ENCODE results near the gene CCDC71. TPM values are rescaled to one million over a fixed set of nuclear protein-coding genes. Genes with fewer than 3 reads are reported as not detected.

CCDC71 gene
- 27.6 and 29.1 TPM in 2 replicates for total RNA-seq

- Mint-ChIP-seq H3K9me3 (no peaks in the 10 kb centered on the region), H3K27ac (peak within 1 kb of the TSS; percentile 88)
These were observed at the start of gene CCDC71 for GRCh38 chr3:49165771-49166751. TSS of gene CCDC71 (minus strand) at chr3:49166331. CDS start at chr3:49164208, 2,123 bp downstream.

GRCh38 chr3:49213998-49214397, 47.9 kb upstream of the CCDC71 start:
- Mint-ChIP-seq H3K4me3 (no peak overlapping the region), H3K27ac (no peak overlapping the region), H3K27me3 (ENCODE audit: insufficient read depth) (no peaks in the 10 kb centered on the region), H3K9me3 (peaks cover 3% of the 10 kb centered on the region), H3K36me3 (ENCODE audit: low read depth) (no peaks in the 10 kb centered on the region), H3K4me1 (ENCODE audit: low read depth) (no peaks in the 10 kb centered on the region)
- intact Hi-C loops (cut with micrococcal nuclease), result no loop called here
- DNase-seq (ENCODE audit: low spot score), result no peak

More at GRCh38 chr3:49165771-49166751, at the start of gene CCDC71:
- peaks cover 20% of the 10 kb centered on the region for H3K36me3 Mint-ChIP-seq (ENCODE audit: low read depth)
- intact Hi-C loops (cut with micrococcal nuclease), result loop anchor here (1.0 kb wide), 2 partner anchors 46 to 174 kb away; partner anchors contain the start of genes USP19 and USP4
- H3K4me1 Mint-ChIP-seq (ENCODE audit: low read depth), result peaks cover 18% of the 10 kb centered on the region
- peak within 1 kb of the TSS; percentile 97 for H3K4me3 Mint-ChIP-seq
- no peaks in the 10 kb centered on the region for H3K27me3 Mint-ChIP-seq (ENCODE audit: insufficient read depth)
- DNase-seq (ENCODE audit: low spot score), result peak; percentile 71

- Mint-ChIP-seq H3K9me3 (peaks cover 3% of the 10 kb centered on the region), H3K36me3 (ENCODE audit: low read depth) (no peaks in the 10 kb centered on the region), H3K27me3 (ENCODE audit: insufficient read depth) (no peaks in the 10 kb centered on the region), H3K27ac (no peak overlapping the region), H3K4me1 (ENCODE audit: low read depth) (no peaks in the 10 kb centered on the region), H3K4me3 (no peak overlapping the region)
- no peak for DNase-seq (ENCODE audit: low spot score)
- intact Hi-C loops (cut with micrococcal nuclease), result no loop called here
These were observed 47.4 kb upstream of the CCDC71 start for GRCh38 chr3:49213541-49213943.

- H3K4me3 Mint-ChIP-seq, result no peak overlapping the region
- H3K27me3 Mint-ChIP-seq (ENCODE audit: insufficient read depth), result peaks cover 7% of the 10 kb centered on the region
- no peaks in the 10 kb centered on the region for H3K36me3 Mint-ChIP-seq (ENCODE audit: low read depth)
- no peak for DNase-seq (ENCODE audit: low spot score)
- intact Hi-C loops (cut with micrococcal nuclease), result no loop called here
- H3K4me1 Mint-ChIP-seq (ENCODE audit: low read depth), result no peaks in the 10 kb centered on the region
- H3K9me3 Mint-ChIP-seq, result peaks cover 6% of the 10 kb centered on the region
- H3K27ac Mint-ChIP-seq, result no peak overlapping the region
These were observed 33.8 kb upstream of the CCDC71 start for GRCh38 chr3:49199900-49200281.

GRCh38 chr3:49199239-49199899, 33.2 kb upstream of the CCDC71 start:
- intact Hi-C loops (cut with micrococcal nuclease), result no loop called here
- H3K27ac Mint-ChIP-seq, result no peak overlapping the region
- H3K36me3 Mint-ChIP-seq (ENCODE audit: low read depth), result no peaks in the 10 kb centered on the region
- H3K9me3 Mint-ChIP-seq, result peaks cover 6% of the 10 kb centered on the region
- no peak for DNase-seq (ENCODE audit: low spot score)
- no peak overlapping the region for H3K4me3 Mint-ChIP-seq
- no peaks in the 10 kb centered on the region for H3K4me1 Mint-ChIP-seq (ENCODE audit: low read depth)
- peaks cover 7% of the 10 kb centered on the region for H3K27me3 Mint-ChIP-seq (ENCODE audit: insufficient read depth)

- intact Hi-C loops (cut with micrococcal nuclease), result no loop called here
- Mint-ChIP-seq H3K9me3 (peaks cover 6% of the 10 kb centered on the region), H3K4me1 (ENCODE audit: low read depth) (no peaks in the 10 kb centered on the region), H3K36me3 (ENCODE audit: low read depth) (no peaks in the 10 kb centered on the region), H3K4me3 (no peak overlapping the region), H3K27me3 (ENCODE audit: insufficient read depth) (peaks cover 7% of the 10 kb centered on the region), H3K27ac (no peak overlapping the region)
- no peak for DNase-seq (ENCODE audit: low spot score)
These were observed 32.6 kb upstream of the CCDC71 start for GRCh38 chr3:49198611-49199230.

GRCh38 chr3:49198161-49198560, 32.0 kb upstream of the CCDC71 start:
- no peaks in the 10 kb centered on the region for H3K4me1 Mint-ChIP-seq (ENCODE audit: low read depth)
- DNase-seq (ENCODE audit: low spot score), result no peak
- H3K27ac Mint-ChIP-seq, result no peak overlapping the region
- intact Hi-C loops (cut with micrococcal nuclease), result no loop called here
- peaks cover 6% of the 10 kb centered on the region for H3K9me3 Mint-ChIP-seq
- H3K27me3 Mint-ChIP-seq (ENCODE audit: insufficient read depth), result peaks cover 4% of the 10 kb centered on the region
- H3K4me3 Mint-ChIP-seq, result no peak overlapping the region
- H3K36me3 Mint-ChIP-seq (ENCODE audit: low read depth), result no peaks in the 10 kb centered on the region

- H3K27ac Mint-ChIP-seq, result no peak overlapping the region
- no peaks in the 10 kb centered on the region for H3K4me1 Mint-ChIP-seq (ENCODE audit: low read depth)
- intact Hi-C loops (cut with micrococcal nuclease), result no loop called here
- no peaks in the 10 kb centered on the region for H3K9me3 Mint-ChIP-seq
- H3K4me3 Mint-ChIP-seq, result no peak overlapping the region
- no peaks in the 10 kb centered on the region for H3K36me3 Mint-ChIP-seq (ENCODE audit: low read depth)
- peaks cover 5% of the 10 kb centered on the region for H3K27me3 Mint-ChIP-seq (ENCODE audit: insufficient read depth)
- DNase-seq (ENCODE audit: low spot score), result no peak
These were observed 25.6 kb upstream of the CCDC71 start for GRCh38 chr3:49191741-49192140.

- no peak overlapping the region for H3K4me3 Mint-ChIP-seq
- H3K4me1 Mint-ChIP-seq (ENCODE audit: low read depth), result no peaks in the 10 kb centered on the region
- intact Hi-C loops (cut with micrococcal nuclease), result no loop called here
- no peak overlapping the region for H3K27ac Mint-ChIP-seq
- peaks cover 14% of the 10 kb centered on the region for H3K27me3 Mint-ChIP-seq (ENCODE audit: insufficient read depth)
- H3K9me3 Mint-ChIP-seq, result no peaks in the 10 kb centered on the region
- no peaks in the 10 kb centered on the region for H3K36me3 Mint-ChIP-seq (ENCODE audit: low read depth)
- DNase-seq (ENCODE audit: low spot score), result no peak
These were observed 17.7 kb upstream of the CCDC71 start for GRCh38 chr3:49183873-49184272.

- no peak for DNase-seq (ENCODE audit: low spot score)
- H3K36me3 Mint-ChIP-seq (ENCODE audit: low read depth), result no peaks in the 10 kb centered on the region
- no peaks in the 10 kb centered on the region for H3K9me3 Mint-ChIP-seq
- H3K27ac Mint-ChIP-seq, result no peak overlapping the region
- intact Hi-C loops (cut with micrococcal nuclease), result no loop called here
- H3K4me1 Mint-ChIP-seq (ENCODE audit: low read depth), result no peaks in the 10 kb centered on the region
- H3K4me3 Mint-ChIP-seq, result no peak overlapping the region
- H3K27me3 Mint-ChIP-seq (ENCODE audit: insufficient read depth), result peaks cover 14% of the 10 kb centered on the region
These were observed 16.6 kb upstream of the CCDC71 start for GRCh38 chr3:49182682-49183081.

GRCh38 chr3:49181351-49181750, 15.2 kb upstream of the CCDC71 start:
- Mint-ChIP-seq H3K4me1 (ENCODE audit: low read depth) (no peaks in the 10 kb centered on the region), H3K27ac (no peak overlapping the region), H3K36me3 (ENCODE audit: low read depth) (no peaks in the 10 kb centered on the region), H3K4me3 (no peak overlapping the region), H3K27me3 (ENCODE audit: insufficient read depth) (peaks cover 6% of the 10 kb centered on the region), H3K9me3 (no peaks in the 10 kb centered on the region)
- intact Hi-C loops (cut with micrococcal nuclease), result no loop called here
- DNase-seq (ENCODE audit: low spot score), result no peak

GRCh38 chr3:49180116-49180515, 14.0 kb upstream of the CCDC71 start:
- no peak overlapping the region for H3K27ac Mint-ChIP-seq
- intact Hi-C loops (cut with micrococcal nuclease), result no loop called here
- H3K4me3 Mint-ChIP-seq, result no peak overlapping the region
- no peaks in the 10 kb centered on the region for H3K36me3 Mint-ChIP-seq (ENCODE audit: low read depth)
- peaks cover 6% of the 10 kb centered on the region for H3K27me3 Mint-ChIP-seq (ENCODE audit: insufficient read depth)
- no peak for DNase-seq (ENCODE audit: low spot score)
- H3K9me3 Mint-ChIP-seq, result no peaks in the 10 kb centered on the region
- H3K4me1 Mint-ChIP-seq (ENCODE audit: low read depth), result no peaks in the 10 kb centered on the region

GRCh38 chr3:49177073-49177472, 10.9 kb upstream of the CCDC71 start:
- H3K4me1 Mint-ChIP-seq (ENCODE audit: low read depth), result no peaks in the 10 kb centered on the region
- no peak overlapping the region for H3K27ac Mint-ChIP-seq
- no peaks in the 10 kb centered on the region for H3K36me3 Mint-ChIP-seq (ENCODE audit: low read depth)
- H3K9me3 Mint-ChIP-seq, result no peaks in the 10 kb centered on the region
- H3K27me3 Mint-ChIP-seq (ENCODE audit: insufficient read depth), result peaks cover 6% of the 10 kb centered on the region
- intact Hi-C loops (cut with micrococcal nuclease), result no loop called here
- no peak for DNase-seq (ENCODE audit: low spot score)
- no peak overlapping the region for H3K4me3 Mint-ChIP-seq
